ENCODE results near the gene PITPNC1. TPM values are rescaled to one million over a fixed set of nuclear protein-coding genes. Genes with fewer than 3 reads are reported as not detected.

The PITPNC1 gene
- total RNA-seq, 2 donors from 2014 or later, result 12.5 to 18.1 TPM

- H3K36me3 ChIP-seq, result no peaks in the 10 kb centered on the region
- H3K27ac ChIP-seq, result peak within 1 kb of the TSS; percentile 92 to 93
- H3K9me3 ChIP-seq, result no peaks in the 10 kb centered on the region
- TF ChIP-seq CTCF (IDR thresholded peaks at IDR 0.05), result no peak
- H3K4me1 ChIP-seq, result peaks cover 0 to 37% of the 10 kb centered on the region in 2 donors
- H3K4me3 ChIP-seq, result peak within 1 kb of the TSS; percentile 88 to 90
- H3K27me3 ChIP-seq, result no peaks in the 10 kb centered on the region
- DNase-seq (ENCODE audit: low spot score), result peak; percentile 93
These were observed 10.6 kb upstream of the PITPNC1 start, which contains the start of gene PSMD12 for GRCh38 chr17:67366193-67367157. TSS of gene PSMD12 (minus strand) at chr17:67366577. CDS start at chr17:67366519, 58 bp downstream.

DNA sequence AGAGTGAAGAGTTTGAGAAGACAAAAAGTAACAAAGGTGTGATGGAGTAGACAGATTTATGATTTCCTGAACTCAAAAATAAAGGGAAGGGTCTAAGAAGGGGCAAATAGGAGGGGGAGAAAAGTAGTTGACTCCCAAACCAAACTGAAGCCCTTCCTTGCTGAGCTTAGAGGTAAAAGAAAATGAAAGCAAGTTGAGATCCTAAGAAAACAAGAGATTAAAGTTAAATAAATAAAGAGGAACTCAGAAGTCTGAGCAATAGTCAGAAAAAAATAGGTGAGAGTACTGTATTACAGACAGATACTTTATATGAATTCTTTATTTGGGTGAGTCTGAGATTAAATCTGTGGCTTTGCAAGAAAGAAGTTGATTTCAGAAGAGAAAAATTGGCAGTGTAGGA, 7.4 kb upstream of the PITPNC1 start:
- no peak overlapping the region for H3K27ac ChIP-seq
- no peaks in the 10 kb centered on the region for H3K9me3 ChIP-seq
- no peak for TF ChIP-seq CTCF (IDR thresholded peaks at IDR 0.05)
- H3K36me3 ChIP-seq, result no peaks in the 10 kb centered on the region
- no peak overlapping the region for H3K4me3 ChIP-seq
- peaks cover 0 to 19% of the 10 kb centered on the region in 2 donors for H3K4me1 ChIP-seq
- no peak for DNase-seq (ENCODE audit: low spot score)
- H3K27me3 ChIP-seq, result no peaks in the 10 kb centered on the region

GRCh38 chr17:67372751-67373150, 4.3 kb upstream of the PITPNC1 start:
- H3K27ac ChIP-seq, result no peak overlapping the region
- H3K9me3 ChIP-seq, result no peaks in the 10 kb centered on the region
- H3K27me3 ChIP-seq, result no peaks in the 10 kb centered on the region
- no peak overlapping the region for H3K4me3 ChIP-seq
- no peak for DNase-seq (ENCODE audit: low spot score)
- H3K36me3 ChIP-seq, result no peaks in the 10 kb centered on the region
- no peak for TF ChIP-seq CTCF (IDR thresholded peaks at IDR 0.05)
- H3K4me1 ChIP-seq, result peaks cover 0 to 22% of the 10 kb centered on the region in 2 donors

DNA sequence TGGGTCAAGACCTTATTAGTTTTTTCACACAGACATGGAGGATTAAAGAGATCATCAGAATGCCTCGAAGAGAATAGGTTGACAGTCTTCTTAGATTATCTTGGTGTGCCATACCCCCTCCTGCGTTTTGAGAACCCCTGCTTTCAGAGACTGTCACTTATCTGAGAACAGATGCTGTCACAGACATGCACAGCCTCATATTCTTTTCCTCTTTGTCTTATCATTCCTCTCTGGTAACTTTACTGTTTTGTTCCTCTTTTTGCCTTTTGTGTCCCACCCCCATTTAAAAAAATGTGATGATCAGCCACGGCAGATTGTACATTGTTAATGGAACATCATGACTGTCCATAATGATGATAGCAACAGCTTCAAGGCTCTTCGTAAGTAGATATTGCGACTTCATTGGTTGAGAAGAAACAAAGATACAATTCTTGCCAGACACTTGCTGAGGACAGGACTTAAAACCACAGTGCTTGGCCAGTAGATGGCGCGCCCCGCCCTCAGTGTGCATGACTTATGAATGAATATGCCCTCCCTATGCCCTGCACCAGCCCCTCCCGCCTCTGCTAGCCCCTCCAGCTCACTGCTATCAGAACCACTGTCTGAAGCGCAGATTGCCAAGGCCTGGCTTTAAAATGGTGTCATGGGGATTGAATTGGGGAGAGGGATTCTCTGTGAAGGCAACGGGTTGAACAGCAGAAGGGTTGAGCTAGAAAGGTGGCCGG, 2.6 kb upstream of the PITPNC1 start:
- no peak overlapping the region for H3K27ac ChIP-seq
- peak; percentile 94 for DNase-seq (ENCODE audit: low spot score)
- peak; percentile 80 to 92 for TF ChIP-seq CTCF (IDR thresholded peaks at IDR 0.05)

DNA sequence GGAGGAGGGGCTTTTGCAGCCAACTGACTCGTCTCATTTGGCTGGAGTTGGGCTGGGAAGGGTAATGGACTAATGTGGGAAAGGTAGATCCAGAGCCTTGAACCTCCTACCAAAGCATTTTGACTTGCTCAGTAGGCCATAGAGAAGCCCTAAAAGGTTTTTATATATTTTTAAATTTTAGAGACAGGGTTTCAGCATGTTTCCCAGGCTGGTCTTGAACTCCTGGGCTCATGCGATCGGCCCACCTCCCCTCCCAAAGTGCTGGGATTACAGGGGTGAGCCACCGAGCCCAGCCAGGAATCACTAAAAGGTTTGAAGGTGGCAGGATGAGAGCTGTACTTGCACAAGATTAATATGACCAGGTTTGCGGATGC, 2.0 kb upstream of the PITPNC1 start:
- Histone ChIP-seq H3K4me1 (peaks cover 0 to 28% of the 10 kb centered on the region in 2 donors), H3K36me3 (no peaks in the 10 kb centered on the region), H3K4me3 (no peak overlapping the region), H3K9me3 (no peaks in the 10 kb centered on the region), H3K27me3 (no peaks in the 10 kb centered on the region), H3K27ac (no peak overlapping the region)
- no peak for TF ChIP-seq CTCF (IDR thresholded peaks at IDR 0.05)
- DNase-seq (ENCODE audit: low spot score), result no peak

More for the DNA sequence above, 2.6 kb upstream of the PITPNC1 start:
- Histone ChIP-seq H3K9me3 (no peaks in the 10 kb centered on the region), H3K36me3 (no peaks in the 10 kb centered on the region), H3K27me3 (no peaks in the 10 kb centered on the region), H3K4me3 (no peak overlapping the region), H3K4me1 (peaks cover 0 to 28% of the 10 kb centered on the region in 2 donors)

Data from right atrium auricular region (tissue), 2 donors.